Measurements from ENCODE around the gene PDK1. TPM values are rescaled to one million over a fixed set of nuclear protein-coding genes. Genes with fewer than 3 reads are reported as not detected.
"Not testable (repeated sequence)": the region's sequence is repeated elsewhere in the genome, so short reads cannot be mapped to it uniquely, and the experiment has no call there.

The PDK1 gene
- total and polyA plus RNA-seq, 2 experiments from 2014 or later = 383 to 619 TPM

- Histone ChIP-seq H3K36me3 (peaks cover 56% of the 10 kb centered on the region), H3K9me3 (ENCODE audit: low read depth) (no peaks in the 10 kb centered on the region), H3K27me3 (no peaks in the 10 kb centered on the region), H3K27ac (peak overlapping the region; percentile 82), H3K4me1 (ENCODE audit: low read depth) (peaks cover 37% of the 10 kb centered on the region), H3K4me3 (no peak overlapping the region)
- no peak for DNase-seq (ENCODE audit: low read depth in 1 of 2, low spot score in 1 of 2)
- no peak for TF ChIP-seq CTCF (IDR thresholded peaks at IDR 0.05; ENCODE audit: low read depth, low read length)
These were observed 22.2 kb downstream of the PDK1 start for GRCh38 chr2:172578054-172578453.

- no peak for DNase-seq (ENCODE audit: low read depth in 1 of 2, low spot score in 1 of 2)
- Histone ChIP-seq H3K4me1 (ENCODE audit: low read depth) (peaks cover 36% of the 10 kb centered on the region), H3K9me3 (ENCODE audit: low read depth) (no peaks in the 10 kb centered on the region), H3K27me3 (no peaks in the 10 kb centered on the region), H3K36me3 (peaks cover 54% of the 10 kb centered on the region), H3K27ac (peak overlapping the region; percentile 82), H3K4me3 (peak overlapping the region; percentile 7)
- no peak for TF ChIP-seq CTCF (IDR thresholded peaks at IDR 0.05; ENCODE audit: low read depth, low read length)
These were observed 23.1 kb downstream of the PDK1 start for GRCh38 chr2:172578860-172579512.

- H3K27me3 ChIP-seq = no peaks in the 10 kb centered on the region
- no peaks in the 10 kb centered on the region for H3K9me3 ChIP-seq (ENCODE audit: low read depth)
- no peak for TF ChIP-seq CTCF (IDR thresholded peaks at IDR 0.05; ENCODE audit: low read depth, low read length)
- no peak for DNase-seq (ENCODE audit: low read depth in 1 of 2, low spot score in 1 of 2)
- no peak overlapping the region for H3K4me3 ChIP-seq
- H3K27ac ChIP-seq = peak overlapping the region; percentile 43
- peaks cover 36% of the 10 kb centered on the region for H3K4me1 ChIP-seq (ENCODE audit: low read depth)
- H3K36me3 ChIP-seq = peaks cover 51% of the 10 kb centered on the region
These were observed 24.7 kb downstream of the PDK1 start for GRCh38 chr2:172580544-172580943.

- H3K27me3 ChIP-seq = no peaks in the 10 kb centered on the region
- peaks cover 32% of the 10 kb centered on the region for H3K4me1 ChIP-seq (ENCODE audit: low read depth)
- H3K27ac ChIP-seq = peak overlapping the region; percentile 80
- H3K4me3 ChIP-seq = no peak overlapping the region
- H3K36me3 ChIP-seq = peaks cover 61% of the 10 kb centered on the region
- TF ChIP-seq CTCF (IDR thresholded peaks at IDR 0.05; ENCODE audit: low read depth, low read length) = no peak
- DNase-seq (ENCODE audit: low read depth in 1 of 2, low spot score in 1 of 2) = no peak
- no peaks in the 10 kb centered on the region for H3K9me3 ChIP-seq (ENCODE audit: low read depth)
These were observed 26.8 kb downstream of the PDK1 start for GRCh38 chr2:172582656-172583055.

- Histone ChIP-seq H3K4me3 (no peak overlapping the region), H3K27me3 (no peaks in the 10 kb centered on the region), H3K27ac (peak overlapping the region; percentile 85), H3K4me1 (ENCODE audit: low read depth) (peaks cover 8% of the 10 kb centered on the region), H3K9me3 (ENCODE audit: low read depth) (no peaks in the 10 kb centered on the region), H3K36me3 (peaks cover 78% of the 10 kb centered on the region)
- no peak for TF ChIP-seq CTCF (IDR thresholded peaks at IDR 0.05; ENCODE audit: low read depth, low read length)
- no peak for DNase-seq (ENCODE audit: low read depth in 1 of 2, low spot score in 1 of 2)
These were observed 30.5 kb downstream of the PDK1 start for GRCh38 chr2:172586245-172586891.

GRCh38 chr2:172587231-172587630 is 31.3 kb downstream of the PDK1 start:
- H3K4me3 ChIP-seq; H3K27me3 ChIP-seq; DNase-seq (ENCODE audit: low read depth in 1 of 2, low spot score in 1 of 2); H3K9me3 ChIP-seq (ENCODE audit: low read depth); H3K4me1 ChIP-seq (ENCODE audit: low read depth): not testable (repeated sequence)
- peaks cover 70% of the 10 kb centered on the region for H3K36me3 ChIP-seq
- H3K27ac ChIP-seq = peak overlapping the region; percentile 85

All from cardiac muscle cell (in vitro differentiated cells and primary cell).